GM23248 (cell line): ENCODE results near the gene IFI16.

Experiments
- EZH2 ChIP-seq: fragments of 200-600 bp; sonication (generic); IDR thresholded peaks from 2 replicates; pipeline ENCODE4 v1.6.1; 2018; ENCODE audit warnings: antibody characterized with exemption, mild to moderate bottlenecking; ENCODE audit not compliant: insufficient read depth, poor library complexity, severe bottlenecking
- EZH2phosphoT487 ChIP-seq: fragments of 200-600 bp; sonication (generic); IDR thresholded peaks from 2 replicates; pipeline ENCODE4 v1.6.1; 2018; ENCODE audit warnings: antibody characterized with exemption, moderate library complexity, mild to moderate bottlenecking, low read depth; ENCODE audit not compliant: insufficient read depth

GRCh38 chr1:159079525-159079924 is 69.8 kb downstream of the IFI16 start:
- TF ChIP-seq EZH2 (no peak), EZH2phosphoT487 (no peak)
